ENCODE data around the gene CPNE6. TPM values are rescaled to one million over a fixed set of nuclear protein-coding genes. Genes with fewer than 3 reads are reported as not detected.
A peak's percentile ranks its signal among the peaks of the same experiment; 100 is the strongest.

Gene CPNE6
- total and polyA plus RNA-seq, 2 of the 13 experiments (the other 11 are each of a cell fraction or from before 2014, with no cell fraction given) = not detected

DNA sequence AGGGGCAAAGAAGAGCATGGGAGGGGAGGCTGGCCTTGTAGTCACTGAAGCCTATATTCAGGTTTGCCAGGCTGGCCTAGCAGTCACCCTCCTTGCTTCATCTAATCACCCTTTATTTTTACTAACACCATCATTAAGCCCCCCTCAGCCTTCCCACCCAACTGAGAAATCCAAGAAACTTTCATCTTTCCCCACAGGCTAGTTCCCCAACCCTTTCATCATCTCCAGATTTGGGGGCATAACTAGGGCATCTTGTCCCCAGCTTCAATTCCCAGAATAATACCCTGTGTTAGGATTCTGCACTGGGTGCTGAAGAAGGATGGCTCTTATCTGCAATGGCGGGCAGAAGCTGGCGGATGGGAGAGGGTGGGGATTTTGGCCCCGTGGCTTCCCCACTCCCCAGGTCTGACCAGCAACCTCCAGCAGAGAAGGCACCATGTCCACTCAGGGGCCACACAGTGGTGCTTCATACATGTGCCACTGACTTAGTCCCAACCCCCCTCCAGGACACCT is 29.7 kb downstream of the CPNE6 start (continued):
- TF ChIP-seq, protein P1, sequence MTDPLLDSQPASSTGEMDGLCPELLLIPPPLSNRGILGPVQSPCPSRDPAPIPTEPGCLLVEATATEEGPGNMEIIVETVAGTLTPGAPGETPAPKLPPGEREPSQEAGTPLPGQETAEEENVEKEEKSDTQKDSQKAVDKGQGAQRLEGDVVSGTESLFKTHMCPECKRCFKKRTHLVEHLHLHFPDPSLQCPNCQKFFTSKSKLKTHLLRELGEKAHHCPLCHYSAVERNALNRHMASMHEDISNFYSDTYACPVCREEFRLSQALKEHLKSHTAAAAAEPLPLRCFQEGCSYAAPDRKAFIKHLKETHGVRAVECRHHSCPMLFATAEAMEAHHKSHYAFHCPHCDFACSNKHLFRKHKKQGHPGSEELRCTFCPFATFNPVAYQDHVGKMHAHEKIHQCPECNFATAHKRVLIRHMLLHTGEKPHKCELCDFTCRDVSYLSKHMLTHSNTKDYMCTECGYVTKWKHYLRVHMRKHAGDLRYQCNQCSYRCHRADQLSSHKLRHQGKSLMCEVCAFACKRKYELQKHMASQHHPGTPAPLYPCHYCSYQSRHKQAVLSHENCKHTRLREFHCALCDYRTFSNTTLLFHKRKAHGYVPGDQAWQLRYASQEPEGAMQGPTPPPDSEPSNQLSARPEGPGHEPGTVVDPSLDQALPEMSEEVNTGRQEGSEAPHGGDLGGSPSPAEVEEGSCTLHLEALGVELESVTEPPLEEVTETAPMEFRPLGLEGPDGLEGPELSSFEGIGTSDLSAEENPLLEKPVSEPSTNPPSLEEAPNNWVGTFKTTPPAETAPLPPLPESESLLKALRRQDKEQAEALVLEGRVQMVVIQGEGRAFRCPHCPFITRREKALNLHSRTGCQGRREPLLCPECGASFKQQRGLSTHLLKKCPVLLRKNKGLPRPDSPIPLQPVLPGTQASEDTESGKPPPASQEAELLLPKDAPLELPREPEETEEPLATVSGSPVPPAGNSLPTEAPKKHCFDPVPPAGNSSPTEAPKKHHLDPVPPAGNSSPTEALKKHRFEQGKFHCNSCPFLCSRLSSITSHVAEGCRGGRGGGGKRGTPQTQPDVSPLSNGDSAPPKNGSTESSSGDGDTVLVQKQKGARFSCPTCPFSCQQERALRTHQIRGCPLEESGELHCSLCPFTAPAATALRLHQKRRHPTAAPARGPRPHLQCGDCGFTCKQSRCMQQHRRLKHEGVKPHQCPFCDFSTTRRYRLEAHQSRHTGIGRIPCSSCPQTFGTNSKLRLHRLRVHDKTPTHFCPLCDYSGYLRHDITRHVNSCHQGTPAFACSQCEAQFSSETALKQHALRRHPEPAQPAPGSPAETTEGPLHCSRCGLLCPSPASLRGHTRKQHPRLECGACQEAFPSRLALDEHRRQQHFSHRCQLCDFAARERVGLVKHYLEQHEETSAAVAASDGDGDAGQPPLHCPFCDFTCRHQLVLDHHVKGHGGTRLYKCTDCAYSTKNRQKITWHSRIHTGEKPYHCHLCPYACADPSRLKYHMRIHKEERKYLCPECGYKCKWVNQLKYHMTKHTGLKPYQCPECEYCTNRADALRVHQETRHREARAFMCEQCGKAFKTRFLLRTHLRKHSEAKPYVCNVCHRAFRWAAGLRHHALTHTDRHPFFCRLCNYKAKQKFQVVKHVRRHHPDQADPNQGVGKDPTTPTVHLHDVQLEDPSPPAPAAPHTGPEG (CRISPR knock-in tag; IDR thresholded peaks at IDR 0.05) = 0 out of 2 replicates have a peak, but pooled peaks have one; percentile 25
- TF ChIP-seq, protein P2, sequence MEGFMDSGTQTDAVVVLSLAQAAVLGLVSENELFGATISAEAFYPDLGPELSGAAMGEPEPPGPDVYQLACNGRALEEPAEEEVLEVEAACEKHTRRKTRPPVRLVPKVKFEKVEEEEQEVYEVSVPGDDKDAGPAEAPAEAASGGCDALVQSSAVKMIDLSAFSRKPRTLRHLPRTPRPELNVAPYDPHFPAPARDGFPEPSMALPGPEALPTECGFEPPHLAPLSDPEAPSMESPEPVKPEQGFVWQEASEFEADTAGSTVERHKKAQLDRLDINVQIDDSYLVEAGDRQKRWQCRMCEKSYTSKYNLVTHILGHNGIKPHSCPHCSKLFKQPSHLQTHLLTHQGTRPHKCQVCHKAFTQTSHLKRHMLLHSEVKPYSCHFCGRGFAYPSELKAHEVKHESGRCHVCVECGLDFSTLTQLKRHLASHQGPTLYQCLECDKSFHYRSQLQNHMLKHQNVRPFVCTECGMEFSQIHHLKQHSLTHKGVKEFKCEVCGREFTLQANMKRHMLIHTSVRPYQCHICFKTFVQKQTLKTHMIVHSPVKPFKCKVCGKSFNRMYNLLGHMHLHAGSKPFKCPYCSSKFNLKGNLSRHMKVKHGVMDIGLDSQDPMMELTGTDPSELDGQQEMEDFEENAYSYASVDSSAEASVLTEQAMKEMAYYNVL (CRISPR knock-in tag; IDR thresholded peaks at IDR 0.05; ENCODE audit: borderline replicate concordance) = 0 out of 2 replicates have a peak, but pooled peaks have one; percentile 16
- TF ChIP-seq ZSCAN29 (CRISPR knock-in tag; conservative IDR thresholded peaks at IDR 0.05) = 0 out of 2 replicates have a peak, but pooled peaks have one; percentile 9
- no peak for TF ChIP-seq FOXJ3 (CRISPR knock-in tag; IDR thresholded peaks at IDR 0.05; ENCODE audit: borderline replicate concordance)
- TF ChIP-seq CEBPB (IDR thresholded peaks at IDR 0.05; ENCODE audit: borderline replicate concordance, low read depth, low read length) = no peak
- no peak for TF ChIP-seq SNRNP70 (IDR thresholded peaks at IDR 0.05; ENCODE audit: low read depth, low read length)
- peak; percentile 24; the same call in 1 of the 2 replicates for TF ChIP-seq ZNF768 (CRISPR knock-in tag; IDR thresholded peaks at IDR 0.05)
- TF ChIP-seq ZNF3 (CRISPR knock-in tag; IDR thresholded peaks at IDR 0.05) = no peak
- TF ChIP-seq SAFB2 (CRISPR knock-in tag; IDR thresholded peaks at IDR 0.05; ENCODE audit: borderline replicate concordance, low read depth) = 0 out of 2 replicates have a peak, but pooled peaks have one; percentile 60
- no peak for TF ChIP-seq TBX3 (IDR thresholded peaks at IDR 0.05; ENCODE audit: borderline replicate concordance)
- TF ChIP-seq, protein P3, sequence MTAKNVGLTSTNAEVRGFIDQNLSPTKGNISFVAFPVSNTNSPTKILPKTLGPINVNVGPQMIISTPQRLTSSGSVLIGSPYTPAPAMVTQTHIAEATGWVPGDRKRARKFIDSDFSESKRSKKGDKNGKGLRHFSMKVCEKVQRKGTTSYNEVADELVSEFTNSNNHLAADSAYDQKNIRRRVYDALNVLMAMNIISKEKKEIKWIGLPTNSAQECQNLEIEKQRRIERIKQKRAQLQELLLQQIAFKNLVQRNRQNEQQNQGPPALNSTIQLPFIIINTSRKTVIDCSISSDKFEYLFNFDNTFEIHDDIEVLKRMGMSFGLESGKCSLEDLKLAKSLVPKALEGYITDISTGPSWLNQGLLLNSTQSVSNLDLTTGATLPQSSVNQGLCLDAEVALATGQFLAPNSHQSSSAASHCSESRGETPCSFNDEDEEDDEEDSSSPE (CRISPR knock-in tag; IDR thresholded peaks at IDR 0.05) = no peak
- TF ChIP-seq ZNF737 (CRISPR knock-in tag; IDR thresholded peaks at IDR 0.05; ENCODE audit: borderline replicate concordance) = no peak
- 0 out of 2 replicates have a peak, but pooled peaks have one; percentile 4 for TF ChIP-seq RBFOX2 (IDR thresholded peaks at IDR 0.05; ENCODE audit: low read depth, low read length)
- TF ChIP-seq, protein P4, sequence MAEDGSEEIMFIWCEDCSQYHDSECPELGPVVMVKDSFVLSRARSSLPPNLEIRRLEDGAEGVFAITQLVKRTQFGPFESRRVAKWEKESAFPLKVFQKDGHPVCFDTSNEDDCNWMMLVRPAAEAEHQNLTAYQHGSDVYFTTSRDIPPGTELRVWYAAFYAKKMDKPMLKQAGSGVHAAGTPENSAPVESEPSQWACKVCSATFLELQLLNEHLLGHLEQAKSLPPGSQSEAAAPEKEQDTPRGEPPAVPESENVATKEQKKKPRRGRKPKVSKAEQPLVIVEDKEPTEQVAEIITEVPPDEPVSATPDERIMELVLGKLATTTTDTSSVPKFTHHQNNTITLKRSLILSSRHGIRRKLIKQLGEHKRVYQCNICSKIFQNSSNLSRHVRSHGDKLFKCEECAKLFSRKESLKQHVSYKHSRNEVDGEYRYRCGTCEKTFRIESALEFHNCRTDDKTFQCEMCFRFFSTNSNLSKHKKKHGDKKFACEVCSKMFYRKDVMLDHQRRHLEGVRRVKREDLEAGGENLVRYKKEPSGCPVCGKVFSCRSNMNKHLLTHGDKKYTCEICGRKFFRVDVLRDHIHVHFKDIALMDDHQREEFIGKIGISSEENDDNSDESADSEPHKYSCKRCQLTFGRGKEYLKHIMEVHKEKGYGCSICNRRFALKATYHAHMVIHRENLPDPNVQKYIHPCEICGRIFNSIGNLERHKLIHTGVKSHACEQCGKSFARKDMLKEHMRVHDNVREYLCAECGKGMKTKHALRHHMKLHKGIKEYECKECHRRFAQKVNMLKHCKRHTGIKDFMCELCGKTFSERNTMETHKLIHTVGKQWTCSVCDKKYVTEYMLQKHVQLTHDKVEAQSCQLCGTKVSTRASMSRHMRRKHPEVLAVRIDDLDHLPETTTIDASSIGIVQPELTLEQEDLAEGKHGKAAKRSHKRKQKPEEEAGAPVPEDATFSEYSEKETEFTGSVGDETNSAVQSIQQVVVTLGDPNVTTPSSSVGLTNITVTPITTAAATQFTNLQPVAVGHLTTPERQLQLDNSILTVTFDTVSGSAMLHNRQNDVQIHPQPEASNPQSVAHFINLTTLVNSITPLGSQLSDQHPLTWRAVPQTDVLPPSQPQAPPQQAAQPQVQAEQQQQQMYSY (CRISPR knock-in tag; IDR thresholded peaks at IDR 0.05) = no peak

All from HepG2 (cell line).